GM10266 (cell line): Measurements from ENCODE around the gene SCGB3A2.

ENCODE experiments used
- DNase-seq: peaks from one replicate; pipeline ENCODE4 v3.0.0; 2012; ENCODE audit errors: extremely low spot score
- CTCF ChIP-seq: IDR thresholded peaks from 2 replicates; pipeline ENCODE4 v1.5.1; 2012; ENCODE audit warnings: mild to moderate bottlenecking, low read depth; ENCODE audit not compliant: control insufficient read depth, insufficient read depth; ENCODE audit errors: missing control alignments

Gene SCGB3A2

GRCh38 chr5:147854331-147854730 lies 24.2 kb upstream of the SCGB3A2 start:
- no peak for DNase-seq
- TF ChIP-seq CTCF: no peak

- DNase-seq: no peak
- no peak for TF ChIP-seq CTCF
These were observed 23.4 kb upstream of the SCGB3A2 start for GRCh38 chr5:147854894-147855773.

GRCh38 chr5:147855774-147856069 lies 22.8 kb upstream of the SCGB3A2 start:
- no peak for DNase-seq

GRCh38 chr5:147856801-147857200 lies 21.7 kb upstream of the SCGB3A2 start:
- DNase-seq: no peak
- no peak for TF ChIP-seq CTCF

More at GRCh38 chr5:147855774-147856069, 22.8 kb upstream of the SCGB3A2 start:
- no peak for TF ChIP-seq CTCF

GRCh38 chr5:147857302-147858129 lies 21.0 kb upstream of the SCGB3A2 start:
- DNase-seq: peak; percentile 35
- peak; percentile 87 for TF ChIP-seq CTCF

DNA sequence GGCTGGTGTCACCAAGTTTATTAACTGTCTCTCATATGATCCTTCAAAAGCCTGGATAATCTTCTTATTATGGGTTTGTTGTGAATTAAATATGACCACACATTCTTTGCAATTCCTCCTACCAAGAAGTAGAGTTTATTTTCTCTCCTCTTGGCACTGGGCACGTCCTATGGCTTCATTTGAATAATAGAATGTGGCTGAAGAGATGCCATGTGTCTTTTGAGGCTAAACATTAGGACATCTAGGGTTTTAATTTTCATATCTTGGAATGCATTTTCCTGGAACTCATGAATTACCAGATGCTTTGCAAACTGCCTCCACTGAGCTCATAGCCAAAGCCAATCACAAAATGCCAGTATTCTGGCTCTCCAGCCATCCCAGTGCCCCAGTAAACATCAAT lies 19.9 kb upstream of the SCGB3A2 start:
- TF ChIP-seq CTCF: no peak
- DNase-seq: no peak
